Measurements from ENCODE around the gene MS4A12. TPM values are rescaled to one million over a fixed set of nuclear protein-coding genes. Genes with fewer than 3 reads are reported as not detected.
A peak's percentile ranks its signal among the peaks of the same experiment; 100 is the strongest.

The MS4A12 gene
- total and polyA plus RNA-seq, 9 of the 15 experiments (the other 6 are each of a cell fraction or from before 2014, with no cell fraction given): not detected

DNA sequence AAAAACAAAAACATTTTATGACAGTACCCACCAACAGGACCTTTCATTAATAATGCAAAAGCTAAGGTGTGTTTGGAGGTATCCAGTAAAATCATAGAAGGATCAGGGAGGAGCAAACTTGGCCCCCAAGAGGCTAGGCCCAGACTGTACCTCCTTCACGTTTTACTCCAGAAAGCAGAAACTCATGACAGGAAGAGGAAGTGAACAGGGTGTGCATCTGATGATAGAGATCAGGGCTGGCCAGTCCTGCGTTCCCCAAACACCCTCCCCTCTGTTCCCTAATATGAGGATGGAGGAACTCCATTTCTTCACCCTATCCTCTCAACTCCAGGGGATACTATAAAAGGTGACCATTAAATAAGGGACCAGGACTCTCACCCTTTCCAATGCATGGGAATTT is 10.2 kb upstream of the MS4A12 start (continued):
- TF ChIP-seq MITF (IDR thresholded peaks at IDR 0.05) (peak; percentile 51; the same call in 1 of the 2 replicates), FUS (optimal IDR thresholded peaks at IDR 0.05; ENCODE audit: low read depth, low read length) (no peak), SNIP1 (IDR thresholded peaks at IDR 0.05; ENCODE audit: low read depth) (no peak), NCOA4 (IDR thresholded peaks at IDR 0.05; ENCODE audit: partially characterized antibody) (no peak), DMBX1 (CRISPR knock-in tag; IDR thresholded peaks at IDR 0.05; ENCODE audit: borderline replicate concordance) (no peak), PHB (CRISPR knock-in tag; IDR thresholded peaks at IDR 0.05) (no peak), GATA2 (CRISPR knock-in tag; IDR thresholded peaks at IDR 0.05) (no peak), SPI1 (IDR thresholded peaks at IDR 0.05; ENCODE audit: borderline replicate concordance, low read depth, low read length) (peak; percentile 87; the same call in 1 of the 2 replicates), CBX5 (IDR thresholded peaks at IDR 0.05; ENCODE audit: borderline replicate concordance, low read depth) (no peak), SP1 (CRISPR knock-in tag; IDR thresholded peaks at IDR 0.05) (no peak), ZNF184 (CRISPR knock-in tag; IDR thresholded peaks at IDR 0.05) (no peak), ZNF766 (CRISPR knock-in tag; conservative IDR thresholded peaks at IDR 0.05) (no peak), L3MBTL2 (IDR thresholded peaks at IDR 0.05) (peak; percentile 21; the same call in 1 of the 2 replicates), TRIM24 (IDR thresholded peaks at IDR 0.05) (no peak), RBM34 (IDR thresholded peaks at IDR 0.05; ENCODE audit: borderline replicate concordance, insufficient read depth, low read length) (no peak)
- TF ChIP-seq, protein P1, sequence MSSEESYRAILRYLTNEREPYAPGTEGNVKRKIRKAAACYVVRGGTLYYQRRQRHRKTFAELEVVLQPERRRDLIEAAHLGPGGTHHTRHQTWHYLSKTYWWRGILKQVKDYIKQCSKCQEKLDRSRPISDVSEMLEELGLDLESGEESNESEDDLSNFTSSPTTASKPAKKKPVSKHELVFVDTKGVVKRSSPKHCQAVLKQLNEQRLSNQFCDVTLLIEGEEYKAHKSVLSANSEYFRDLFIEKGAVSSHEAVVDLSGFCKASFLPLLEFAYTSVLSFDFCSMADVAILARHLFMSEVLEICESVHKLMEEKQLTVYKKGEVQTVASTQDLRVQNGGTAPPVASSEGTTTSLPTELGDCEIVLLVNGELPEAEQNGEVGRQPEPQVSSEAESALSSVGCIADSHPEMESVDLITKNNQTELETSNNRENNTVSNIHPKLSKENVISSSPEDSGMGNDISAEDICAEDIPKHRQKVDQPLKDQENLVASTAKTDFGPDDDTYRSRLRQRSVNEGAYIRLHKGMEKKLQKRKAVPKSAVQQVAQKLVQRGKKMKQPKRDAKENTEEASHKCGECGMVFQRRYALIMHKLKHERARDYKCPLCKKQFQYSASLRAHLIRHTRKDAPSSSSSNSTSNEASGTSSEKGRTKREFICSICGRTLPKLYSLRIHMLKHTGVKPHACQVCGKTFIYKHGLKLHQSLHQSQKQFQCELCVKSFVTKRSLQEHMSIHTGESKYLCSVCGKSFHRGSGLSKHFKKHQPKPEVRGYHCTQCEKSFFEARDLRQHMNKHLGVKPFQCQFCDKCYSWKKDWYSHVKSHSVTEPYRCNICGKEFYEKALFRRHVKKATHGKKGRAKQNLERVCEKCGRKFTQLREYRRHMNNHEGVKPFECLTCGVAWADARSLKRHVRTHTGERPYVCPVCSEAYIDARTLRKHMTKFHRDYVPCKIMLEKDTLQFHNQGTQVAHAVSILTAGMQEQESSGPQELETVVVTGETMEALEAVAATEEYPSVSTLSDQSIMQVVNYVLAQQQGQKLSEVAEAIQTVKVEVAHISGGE (CRISPR knock-in tag; IDR thresholded peaks at IDR 0.05): 0 out of 6 replicates have a peak, but pooled peaks of 1 of the 3 experiments have one; percentile 38
- TF ChIP-seq, protein P2, sequence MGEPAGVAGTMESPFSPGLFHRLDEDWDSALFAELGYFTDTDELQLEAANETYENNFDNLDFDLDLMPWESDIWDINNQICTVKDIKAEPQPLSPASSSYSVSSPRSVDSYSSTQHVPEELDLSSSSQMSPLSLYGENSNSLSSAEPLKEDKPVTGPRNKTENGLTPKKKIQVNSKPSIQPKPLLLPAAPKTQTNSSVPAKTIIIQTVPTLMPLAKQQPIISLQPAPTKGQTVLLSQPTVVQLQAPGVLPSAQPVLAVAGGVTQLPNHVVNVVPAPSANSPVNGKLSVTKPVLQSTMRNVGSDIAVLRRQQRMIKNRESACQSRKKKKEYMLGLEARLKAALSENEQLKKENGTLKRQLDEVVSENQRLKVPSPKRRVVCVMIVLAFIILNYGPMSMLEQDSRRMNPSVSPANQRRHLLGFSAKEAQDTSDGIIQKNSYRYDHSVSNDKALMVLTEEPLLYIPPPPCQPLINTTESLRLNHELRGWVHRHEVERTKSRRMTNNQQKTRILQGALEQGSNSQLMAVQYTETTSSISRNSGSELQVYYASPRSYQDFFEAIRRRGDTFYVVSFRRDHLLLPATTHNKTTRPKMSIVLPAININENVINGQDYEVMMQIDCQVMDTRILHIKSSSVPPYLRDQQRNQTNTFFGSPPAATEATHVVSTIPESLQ (CRISPR knock-in tag; IDR thresholded peaks at IDR 0.05): no peak

All from K562 (cell line).